Endothelial cell of hepatic sinusoid (primary cell): Measurements from ENCODE around the gene SFN.

Experiments used
- in situ Hi-C: cut with HindIII; loops from 2 replicates; pipeline ENCODE4 v1.10.0; 2017; ENCODE audit warnings: low sequenced_read_pairs

Gene SFN

GRCh38 chr1:26910343-26911160 lies 47.6 kb downstream of the SFN start:
- in situ Hi-C loops: no loop called here

- in situ Hi-C loops: no loop called here
These were observed 48.6 kb downstream of the SFN start for GRCh38 chr1:26911399-26912146.

GRCh38 chr1:26912147-26912490 lies 49.2 kb downstream of the SFN start:
- in situ Hi-C loops: no loop called here

DNA sequence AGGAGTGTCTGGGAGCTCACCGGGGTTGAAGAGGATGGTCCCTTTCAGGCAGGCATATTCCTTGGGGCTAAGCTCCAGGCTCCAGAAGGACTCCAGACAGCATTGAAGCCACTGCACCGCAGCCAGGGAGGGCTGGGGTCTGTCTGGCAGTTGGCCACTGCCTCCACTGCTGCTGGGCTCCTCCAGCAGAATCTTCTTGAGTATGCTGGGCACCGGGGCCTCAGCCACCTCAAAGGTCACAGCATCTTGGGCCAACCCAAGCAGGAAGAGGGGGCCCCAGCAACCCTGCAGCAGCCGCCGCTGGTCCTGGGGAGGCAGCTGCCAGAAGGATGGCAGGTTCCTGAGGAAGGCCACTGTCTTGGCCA lies 50.4 kb downstream of the SFN start:
- in situ Hi-C loops: no loop called here
